ENCODE measurements around the gene PRRG4. TPM values are rescaled to one million over a fixed set of nuclear protein-coding genes. Genes with fewer than 3 reads are reported as not detected.

PRRG4 gene
- total RNA-seq, 1 experiment from 2014 or later = 1.2 TPM

- no peak overlapping the region for H3K18ac ChIP-seq (ENCODE audit: insufficient read length, low read depth, low read length)
- peaks cover 11% of the 10 kb centered on the region for H3K4me1 ChIP-seq (ENCODE audit: insufficient read depth, low read length)
- no peak overlapping the region for H3K9ac ChIP-seq (ENCODE audit: extremely low read depth, insufficient read length, low read length)
- no peaks in the 10 kb centered on the region for H4K20me1 ChIP-seq (ENCODE audit: control insufficient read depth, insufficient read depth, insufficient read length)
- H3K27ac ChIP-seq (ENCODE audit: insufficient read length, low read depth, low read length) = no peak overlapping the region
- H3K79me2 ChIP-seq (ENCODE audit: insufficient read depth, low read length) = peaks cover 79% of the 10 kb centered on the region
- H3K27ac Mint-ChIP-seq = peak overlapping the region in 2 of 3 experiments; percentile 63 to 74; a peak in 3 of 7 replicates
- H2BK5ac ChIP-seq (ENCODE audit: insufficient read length, low read length) = no peak overlapping the region
- no peak overlapping the region for H3K23ac ChIP-seq (ENCODE audit: insufficient read length, low read depth, low read length)
- no peak overlapping the region for H4K91ac ChIP-seq (ENCODE audit: insufficient read length, low read depth, low read length)
- H3K9me3 Mint-ChIP-seq = peaks cover 0 to under 1% of the 10 kb centered on the region in 2 experiments; a peak in 1 of 5 replicates
- H3K36me3 Mint-ChIP-seq (ENCODE audit: insufficient read depth in 1 of 3, low read depth in 3 of 3) = peaks cover 7 to 67% (median 53%) of the 10 kb centered on the region in 3 experiments
- H3K4me1 Mint-ChIP-seq = peaks cover 56 to 65% of the 10 kb centered on the region in 2 experiments
- no peak overlapping the region for H4K8ac ChIP-seq (replicated peaks; ENCODE audit: insufficient read length, low read depth, low read length)
- no peak overlapping the region for H3T11ph ChIP-seq (ENCODE audit: low read length)
- H3K27me3 ChIP-seq (ENCODE audit: insufficient read depth, low read length) = no peaks in the 10 kb centered on the region
- H3K9me3 ChIP-seq (ENCODE audit: control insufficient read depth, low read depth, low read length) = no peaks in the 10 kb centered on the region
- no peak overlapping the region for H4K5ac ChIP-seq (ENCODE audit: insufficient read length, low read depth, low read length)
- H2AFZ ChIP-seq (ENCODE audit: low read length) = no peak overlapping the region
- H2BK120ac ChIP-seq (ENCODE audit: low read depth, low read length, poor library complexity, severe bottlenecking) = no peak overlapping the region
- no peak overlapping the region; a peak in 1 of 5 replicates for H3K4me3 Mint-ChIP-seq
- no peak overlapping the region for H3K4ac ChIP-seq (ENCODE audit: low read depth, low read length)
- H3K14ac ChIP-seq (ENCODE audit: insufficient read depth, low read length) = no peak overlapping the region
- peaks cover 2% of the 10 kb centered on the region for H3K79me1 ChIP-seq (ENCODE audit: insufficient read depth, low read depth, low read length, poor library complexity, severe bottlenecking)
- H3K23me2 ChIP-seq (ENCODE audit: insufficient read length, low read depth, low read length, poor library complexity, severe bottlenecking) = peaks cover 2% of the 10 kb centered on the region
- H2BK20ac ChIP-seq (ENCODE audit: low read depth, low read length, poor library complexity, severe bottlenecking) = no peak overlapping the region
- H3K4me2 ChIP-seq (ENCODE audit: insufficient read depth, insufficient read length, low read length) = no peak overlapping the region
- no peak overlapping the region for H2BK12ac ChIP-seq (ENCODE audit: insufficient read length, low read depth, low read length)
- H2AK5ac ChIP-seq (ENCODE audit: insufficient read length, low read length) = no peak overlapping the region
- DNase-seq = no peak
- H2BK15ac ChIP-seq (ENCODE audit: low read depth, low read length) = no peak overlapping the region
- WGBS (ENCODE audit: extremely low coverage, insufficient read length, low lambda C conversion rate) = no CpG with 5 or more reads among the region's 1 CpG
- H3K56ac ChIP-seq (ENCODE audit: insufficient read length, low read depth, low read length) = no peak overlapping the region
- no peak for TF ChIP-seq CTCF (conservative IDR thresholded peaks at IDR 0.05)
- H3K27me3 Mint-ChIP-seq (ENCODE audit: low read depth) = no peaks in the 10 kb centered on the region; the same call in 1 of the 2 replicates
Measured at GRCh38 chr11:32897103-32897502, 67.4 kb downstream of the PRRG4 start.

Measured in H9 (cell line).